Colon (tissue), 2 donors: ENCODE results near the gene SNX6.
"Not testable (repeated sequence)": the region's sequence is repeated elsewhere in the genome, so short reads cannot be mapped to it uniquely, and the experiment has no call there.

Experiments used
- FAIRE-seq: peaks from 2 replicates; lab custom pipeline; 2012; peaks lifted over from hg19 to GRCh38; lab: Jason Lieb, UNC
- donor health status: control.
- donor health status: control.

The SNX6 gene

GRCh38 chr14:34521071-34521470 lies 108.9 kb downstream of the SNX6 start:
- FAIRE-seq: not testable (repeated sequence)

GRCh38 chr14:34520304-34520970 lies 109.5 kb downstream of the SNX6 start:
- FAIRE-seq: not testable (repeated sequence)
